NB4 (cell line): ENCODE measurements around the gene CCDC61.

ENCODE experiments used
- MYC ChIP-seq: IDR thresholded peaks from 2 replicates; pipeline ENCODE4 v1.6.1; 2011; ENCODE audit warnings: low read depth, low read length
- POLR2A ChIP-seq: IDR thresholded peaks from 2 replicates; pipeline ENCODE4 v1.6.1; 2011; ENCODE audit warnings: mild to moderate bottlenecking; ENCODE audit not compliant: insufficient read length; ENCODE audit errors: extremely low read depth
- TF ChIP-seq, protein P1 (sequence below): IDR thresholded peaks from one replicate; pipeline ENCODE4 v1.5.1; 2012; ENCODE audit warnings: low read depth, low read length
- TF ChIP-seq, protein P2 (sequence below): IDR thresholded peaks from 2 replicates; pipeline ENCODE4 v1.6.1; 2011; ENCODE audit warnings: low read depth, low read length

DNA sequence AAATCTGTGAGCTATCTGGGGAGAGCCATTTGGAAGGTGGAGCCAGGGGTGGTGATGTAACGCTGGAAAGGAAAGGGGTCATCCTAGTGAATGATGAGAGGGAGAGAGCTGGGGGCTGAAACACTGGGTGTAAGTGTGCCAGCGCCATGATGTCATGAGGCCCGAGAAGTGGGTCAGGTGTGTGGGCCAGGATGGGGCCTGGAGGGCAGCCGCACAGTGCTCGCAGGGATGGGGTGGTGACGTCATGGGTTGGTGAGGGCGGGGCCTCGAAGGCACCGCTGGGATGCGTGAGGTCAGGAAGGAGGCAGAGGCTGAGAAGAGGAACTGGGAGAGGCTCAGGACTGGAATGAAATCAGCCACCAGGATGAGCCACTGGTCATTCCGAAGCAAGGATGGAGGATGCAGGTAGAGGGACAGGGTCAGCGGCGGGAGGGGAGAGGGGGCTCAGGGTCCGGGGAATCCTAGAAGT lies 4.4 kb downstream of the CCDC61 start:
- TF ChIP-seq, protein P1, sequence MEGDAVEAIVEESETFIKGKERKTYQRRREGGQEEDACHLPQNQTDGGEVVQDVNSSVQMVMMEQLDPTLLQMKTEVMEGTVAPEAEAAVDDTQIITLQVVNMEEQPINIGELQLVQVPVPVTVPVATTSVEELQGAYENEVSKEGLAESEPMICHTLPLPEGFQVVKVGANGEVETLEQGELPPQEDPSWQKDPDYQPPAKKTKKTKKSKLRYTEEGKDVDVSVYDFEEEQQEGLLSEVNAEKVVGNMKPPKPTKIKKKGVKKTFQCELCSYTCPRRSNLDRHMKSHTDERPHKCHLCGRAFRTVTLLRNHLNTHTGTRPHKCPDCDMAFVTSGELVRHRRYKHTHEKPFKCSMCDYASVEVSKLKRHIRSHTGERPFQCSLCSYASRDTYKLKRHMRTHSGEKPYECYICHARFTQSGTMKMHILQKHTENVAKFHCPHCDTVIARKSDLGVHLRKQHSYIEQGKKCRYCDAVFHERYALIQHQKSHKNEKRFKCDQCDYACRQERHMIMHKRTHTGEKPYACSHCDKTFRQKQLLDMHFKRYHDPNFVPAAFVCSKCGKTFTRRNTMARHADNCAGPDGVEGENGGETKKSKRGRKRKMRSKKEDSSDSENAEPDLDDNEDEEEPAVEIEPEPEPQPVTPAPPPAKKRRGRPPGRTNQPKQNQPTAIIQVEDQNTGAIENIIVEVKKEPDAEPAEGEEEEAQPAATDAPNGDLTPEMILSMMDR: no peak
- TF ChIP-seq POLR2A: no peak
- TF ChIP-seq, protein P2, sequence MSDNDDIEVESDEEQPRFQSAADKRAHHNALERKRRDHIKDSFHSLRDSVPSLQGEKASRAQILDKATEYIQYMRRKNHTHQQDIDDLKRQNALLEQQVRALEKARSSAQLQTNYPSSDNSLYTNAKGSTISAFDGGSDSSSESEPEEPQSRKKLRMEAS: no peak
- TF ChIP-seq MYC: no peak
